Measurements from ENCODE around the gene ZNF628.

- TF ChIP-seq CTCF (IDR thresholded peaks at IDR 0.05; ENCODE audit: borderline replicate concordance, extremely low read depth, low read length, poor library complexity, severe bottlenecking) (no peak), EZH2 (IDR thresholded peaks at IDR 0.05; ENCODE audit: borderline replicate concordance, low read depth, low read length, severe bottlenecking) (no peak)
Measured at GRCh38 chr19:55468054-55468393, 8.4 kb upstream of the ZNF628 start.

Data from DND-41 (cell line).